Measurements from ENCODE around the gene HMCN2. TPM values are rescaled to one million over a fixed set of nuclear protein-coding genes. Genes with fewer than 3 reads are reported as not detected.
"Not testable (repeated sequence)": the region's sequence is repeated elsewhere in the genome, so short reads cannot be mapped to it uniquely, and the experiment has no call there.

The HMCN2 gene
- polyA plus RNA-seq, 3 donors: 0.83 to 0.89 (median 0.86) TPM

- DNase-seq (ENCODE audit: low read depth in 3 of 3, low spot score in 2 of 3): no peak
Measured at GRCh38 chr9:130263601-130264413, 1.8 kb upstream of the HMCN2 start.

DNA sequence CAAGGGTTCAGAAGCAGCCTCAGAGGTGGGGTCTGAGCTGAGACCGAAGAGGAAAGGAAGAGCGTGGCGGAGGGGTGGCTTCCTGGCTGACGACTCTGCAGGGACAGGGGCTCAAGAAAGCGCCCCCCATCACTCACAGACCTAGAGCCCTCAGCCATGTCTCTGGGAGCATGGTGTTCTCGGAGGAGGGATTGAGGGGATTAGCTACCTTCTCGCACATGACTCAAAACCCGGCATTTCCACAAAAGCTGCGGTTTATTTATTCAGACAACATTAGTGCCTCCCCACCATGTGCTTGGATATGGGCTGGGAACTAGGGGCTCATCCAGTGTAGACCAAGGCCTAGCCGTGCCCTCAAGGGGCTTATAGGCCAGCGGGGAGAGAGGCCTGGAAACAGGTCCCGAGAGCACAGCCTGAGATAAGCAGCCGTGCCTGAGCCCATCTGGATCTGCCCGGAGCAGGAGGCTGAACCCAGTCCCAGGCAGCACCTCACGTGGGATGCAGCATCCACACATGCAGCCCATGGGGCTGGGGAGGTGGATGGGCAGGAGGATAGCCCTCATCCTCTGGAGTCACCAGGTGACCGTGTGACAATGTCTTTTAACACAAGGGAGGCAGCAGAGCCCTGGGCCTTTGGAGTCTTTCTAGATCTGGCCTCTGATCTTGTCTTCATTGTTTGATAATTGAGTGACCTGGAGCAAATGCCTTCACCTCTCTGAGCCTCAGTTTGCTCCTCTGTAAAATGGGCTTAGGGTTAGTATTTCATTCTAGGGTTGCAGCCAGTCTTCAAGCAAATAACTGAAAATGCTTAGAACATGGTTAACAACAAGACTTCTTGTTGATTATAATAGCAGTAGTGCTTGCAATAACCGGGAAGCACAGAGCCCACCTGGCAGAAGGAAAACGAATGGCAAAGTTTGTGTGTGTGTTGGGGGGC, 878 bp upstream of the HMCN2 start:
- DNase-seq (ENCODE audit: low read depth in 3 of 3, low spot score in 2 of 3): no peak

DNA sequence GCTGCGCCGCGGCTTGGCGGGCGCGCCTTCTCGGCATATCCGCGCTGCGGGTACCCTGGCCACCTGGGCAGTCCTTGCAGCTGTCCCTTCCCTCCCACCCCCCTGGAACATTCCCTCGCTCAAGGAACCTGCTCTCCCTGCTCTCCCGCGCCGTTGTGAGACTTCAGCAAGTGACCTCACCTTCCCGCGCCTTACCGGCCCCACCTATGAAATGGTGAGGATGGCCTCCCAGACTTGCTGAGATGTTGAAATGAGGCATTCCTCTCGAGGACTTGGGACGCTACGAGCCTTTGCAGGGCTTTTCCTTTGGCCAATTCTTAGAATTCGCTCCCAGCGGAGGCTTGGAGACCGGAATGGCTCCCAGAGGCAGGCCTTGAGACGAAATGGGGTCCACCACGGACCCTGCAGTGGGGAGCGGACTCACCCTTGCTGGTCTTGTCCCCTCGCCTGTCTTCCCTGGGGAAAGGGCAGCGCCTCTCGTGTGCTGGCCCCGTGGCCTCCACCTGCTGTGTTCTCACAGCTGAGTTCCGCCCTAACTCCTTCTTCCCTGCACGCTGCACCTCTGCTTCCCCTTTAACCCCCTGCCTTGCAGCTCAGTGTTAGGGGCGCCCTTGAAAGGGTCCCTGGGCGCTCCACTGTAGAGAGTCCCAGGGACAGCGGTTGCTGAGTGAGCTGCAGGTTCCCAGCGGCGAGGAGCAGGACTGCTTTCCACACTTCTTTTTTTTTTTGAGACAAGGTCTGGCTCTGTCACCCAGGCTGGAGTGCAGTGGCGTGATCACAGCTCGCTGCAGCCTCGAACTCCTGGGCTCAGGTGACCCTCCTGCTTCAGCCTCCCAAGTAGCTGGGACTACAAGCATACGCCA, 907 bp downstream of the HMCN2 start:
- DNase-seq (ENCODE audit: low read depth in 3 of 3, low spot score in 2 of 3): no peak

GRCh38 chr9:130267930-130268329, 2.4 kb downstream of the HMCN2 start:
- no peak for DNase-seq (ENCODE audit: low read depth in 3 of 3, low spot score in 2 of 3)

GRCh38 chr9:130268521-130269211, 3.1 kb downstream of the HMCN2 start:
- no peak for DNase-seq (ENCODE audit: low read depth in 3 of 3, low spot score in 2 of 3)

DNA sequence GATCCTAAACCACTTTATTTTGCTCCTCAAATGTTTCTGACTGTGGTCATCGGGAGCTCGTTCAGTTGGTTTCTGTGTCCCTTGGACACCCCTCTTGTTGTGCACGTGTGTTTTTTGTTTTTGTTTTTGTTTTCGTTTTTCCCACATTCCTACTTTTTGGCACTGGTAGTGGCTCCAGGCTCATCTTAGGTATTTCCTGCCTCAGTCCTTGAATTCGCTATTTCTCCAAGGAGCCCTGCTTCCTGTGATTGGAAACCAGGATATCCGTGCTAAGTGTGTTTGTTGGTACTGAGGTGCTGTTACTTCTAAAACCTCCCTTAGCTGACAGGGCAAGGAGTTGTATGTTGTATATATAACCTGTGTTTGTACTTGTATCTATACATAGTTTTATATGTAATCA, 5.9 kb downstream of the HMCN2 start:
- DNase-seq (ENCODE audit: low read depth in 3 of 3, low spot score in 2 of 3): no peak

GRCh38 chr9:130275156-130275555, 9.6 kb downstream of the HMCN2 start:
- no peak for DNase-seq (ENCODE audit: low read depth in 3 of 3, low spot score in 2 of 3)

GRCh38 chr9:130276121-130276520, 10.6 kb downstream of the HMCN2 start:
- no peak for DNase-seq (ENCODE audit: low read depth in 3 of 3, low spot score in 2 of 3)

DNA sequence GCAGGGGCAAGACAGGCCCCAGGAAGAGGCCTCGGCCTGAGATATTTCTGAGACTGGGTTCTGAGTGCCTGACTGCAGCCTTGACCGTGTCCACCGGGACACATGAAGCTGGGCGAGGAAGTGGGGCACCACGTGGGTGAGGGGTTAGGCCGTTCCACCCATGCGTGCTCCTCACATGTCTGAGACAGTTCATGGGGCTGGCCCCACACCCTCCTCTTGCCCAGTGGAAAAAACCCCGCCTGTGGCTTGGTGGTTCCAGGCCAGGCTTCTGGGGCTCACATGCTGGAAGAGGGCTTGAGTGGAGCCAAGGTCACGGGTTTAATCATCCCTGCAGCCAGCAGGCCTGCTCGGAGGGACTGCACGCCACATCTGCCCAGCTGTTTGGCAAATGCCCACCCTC, 11.4 kb downstream of the HMCN2 start:
- no peak for DNase-seq (ENCODE audit: low read depth in 3 of 3, low spot score in 2 of 3)

- not testable (repeated sequence) for DNase-seq (ENCODE audit: low read depth in 3 of 3, low spot score in 2 of 3)
Measured at GRCh38 chr9:130277525-130277924, 12.0 kb downstream of the HMCN2 start.

DNA sequence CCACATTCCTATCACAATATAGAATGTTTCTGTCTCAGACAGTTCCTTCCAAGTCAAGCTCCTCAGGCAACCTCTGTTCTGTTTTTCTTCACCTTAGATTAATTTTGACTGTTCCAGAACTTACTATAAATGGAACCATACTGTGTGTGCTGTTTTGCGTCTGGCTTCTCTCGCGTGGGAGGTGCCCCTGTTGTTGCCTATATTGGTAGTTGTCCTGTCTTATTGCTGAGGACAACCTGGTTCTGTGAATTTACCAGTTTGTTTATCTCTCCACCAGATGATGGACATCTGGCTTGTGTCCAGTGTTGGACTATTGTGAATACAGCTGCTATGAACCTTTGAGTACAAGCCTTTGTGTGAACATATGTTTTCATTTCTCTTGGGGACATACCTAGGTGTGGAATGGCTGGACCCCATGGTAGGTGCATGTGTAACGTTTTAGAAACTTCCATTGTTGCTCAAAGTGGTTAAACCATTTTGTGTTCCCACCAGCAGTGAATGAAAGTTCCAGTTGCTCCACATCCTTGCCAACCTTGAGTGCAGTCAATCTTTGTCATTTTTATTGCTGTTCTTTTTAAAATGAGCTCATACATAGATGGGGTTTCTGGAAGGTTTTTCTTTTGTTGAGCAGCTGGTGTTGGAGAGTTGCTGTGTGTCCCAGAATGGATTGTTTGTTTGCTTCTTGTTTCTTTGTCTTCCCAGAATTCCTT, 18.1 kb downstream of the HMCN2 start:
- no peak for DNase-seq (ENCODE audit: low read depth in 3 of 3, low spot score in 2 of 3)

- no peak for DNase-seq (ENCODE audit: low read depth in 3 of 3, low spot score in 2 of 3)
Measured at GRCh38 chr9:130284249-130284625, 18.7 kb downstream of the HMCN2 start.

GRCh38 chr9:130284690-130285089, 19.1 kb downstream of the HMCN2 start:
- no peak for DNase-seq (ENCODE audit: low read depth in 3 of 3, low spot score in 2 of 3)

DNA sequence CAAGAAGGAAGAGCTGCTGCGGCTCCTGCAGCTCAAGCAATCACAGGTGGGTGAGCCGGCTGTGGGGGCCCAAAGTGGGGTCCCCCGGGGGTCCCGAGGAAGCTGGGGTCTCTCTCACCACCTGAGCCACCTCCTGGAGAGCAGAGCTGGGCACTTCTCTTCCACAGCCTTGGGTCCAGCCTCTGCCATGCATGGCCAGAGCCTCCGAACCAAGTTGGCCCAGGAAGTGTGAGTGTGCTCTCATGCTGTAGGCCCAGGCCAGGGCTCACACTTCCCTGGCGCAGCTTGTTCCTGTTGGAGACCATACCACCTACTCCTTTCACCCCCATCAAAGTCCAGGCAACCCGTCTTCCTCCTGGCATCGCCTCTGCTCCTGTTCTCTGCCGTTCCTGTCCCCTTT, 19.7 kb downstream of the HMCN2 start:
- no peak for DNase-seq (ENCODE audit: low read depth in 3 of 3, low spot score in 2 of 3)

GRCh38 chr9:130286072-130286770, 20.7 kb downstream of the HMCN2 start:
- no peak for DNase-seq (ENCODE audit: low read depth in 3 of 3, low spot score in 2 of 3)

GRCh38 chr9:130286781-130287428, 21.3 kb downstream of the HMCN2 start:
- no peak for DNase-seq (ENCODE audit: low read depth in 3 of 3, low spot score in 2 of 3)

DNA sequence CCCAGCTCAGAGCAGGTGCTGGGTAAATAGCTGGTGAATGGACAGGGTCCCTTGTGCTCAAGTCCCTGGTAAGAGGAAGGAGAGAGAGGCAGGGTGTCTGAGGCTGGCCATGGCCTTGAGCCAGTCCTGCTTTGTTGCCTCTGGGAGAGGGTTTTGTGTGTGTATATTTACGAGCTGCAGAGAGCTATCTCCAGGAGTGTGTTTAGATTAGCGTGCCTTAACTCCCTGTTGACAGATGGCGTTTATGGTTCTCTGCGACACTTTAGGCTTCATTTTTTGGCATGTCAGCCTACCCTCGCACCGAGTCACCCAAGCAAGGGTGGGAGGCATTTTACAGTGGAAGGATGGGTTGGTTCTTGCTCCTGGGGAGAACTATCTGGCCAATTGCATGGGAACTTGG, 22.2 kb downstream of the HMCN2 start:
- no peak for DNase-seq (ENCODE audit: low read depth in 3 of 3, low spot score in 2 of 3)

GRCh38 chr9:130288393-130288792, 22.8 kb downstream of the HMCN2 start:
- no peak for DNase-seq (ENCODE audit: low read depth in 3 of 3, low spot score in 2 of 3)

Measured in right renal cortex interstitium (tissue), 3 donors.